ENCODE data around the gene CNTROB. TPM values are rescaled to one million over a fixed set of nuclear protein-coding genes. Genes with fewer than 3 reads are reported as not detected.

Gene CNTROB
- polyA plus RNA-seq, 1 donor from 2014 or later, result 48.7 TPM

DNA sequence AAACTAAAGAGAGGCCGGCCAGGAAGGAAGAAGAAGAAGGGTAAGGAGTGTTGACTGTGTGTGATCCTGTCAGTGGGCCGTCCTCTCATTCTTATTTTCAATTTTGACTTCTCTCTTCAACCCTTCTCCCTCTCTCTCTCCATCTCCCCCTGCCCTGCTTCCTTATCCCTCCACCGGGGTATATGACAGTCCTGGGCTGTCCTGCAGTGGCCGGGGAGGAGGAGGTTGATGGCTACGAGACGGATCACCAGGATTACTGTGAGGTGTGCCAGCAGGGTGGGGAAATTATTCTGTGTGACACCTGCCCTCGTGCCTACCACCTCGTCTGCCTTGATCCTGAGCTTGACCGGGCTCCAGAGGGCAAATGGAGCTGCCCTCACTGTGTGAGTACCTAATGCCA is 37.8 kb upstream of the CNTROB start:
- Histone ChIP-seq H3K27ac (ENCODE audit: low read length) (no peak overlapping the region), H3K9me3 (ENCODE audit: low read length) (no peaks in the 10 kb centered on the region), H3K4me2 (ENCODE audit: low read length) (no peak overlapping the region), H3K27me3 (ENCODE audit: insufficient read depth, low read depth, low read length) (no peaks in the 10 kb centered on the region), H3K4me3 (ENCODE audit: low read length) (no peak overlapping the region), H3F3A (ENCODE audit: insufficient read depth, low read length, poor library complexity, severe bottlenecking) (no peaks in the 10 kb centered on the region), H3K9me2 (ENCODE audit: insufficient read depth, low read length) (no peaks in the 10 kb centered on the region), H3K36me3 (ENCODE audit: insufficient read depth, low read length) (peaks cover 4% of the 10 kb centered on the region), H3K9ac (ENCODE audit: low read length) (no peak overlapping the region), H3K79me2 (replicated peaks; ENCODE audit: insufficient read depth, low read length) (peaks cover 25% of the 10 kb centered on the region), H4K20me1 (ENCODE audit: insufficient read depth) (no peaks in the 10 kb centered on the region), H2AFZ (ENCODE audit: low read depth, low read length) (no peak overlapping the region)
- no peak for TF ChIP-seq TAF1 (IDR thresholded peaks at IDR 0.05; ENCODE audit: low read depth)
- no peak for TF ChIP-seq SMC3 (conservative IDR thresholded peaks at IDR 0.05; ENCODE audit: poor library complexity)
- no peak for TF ChIP-seq POLR2AphosphoS5 (IDR thresholded peaks at IDR 0.05)
- TF ChIP-seq EP300 (conservative IDR thresholded peaks at IDR 0.05; ENCODE audit: poor library complexity, severe bottlenecking), result no peak
- TF ChIP-seq CTCF (IDR thresholded peaks at IDR 0.05; ENCODE audit: poor library complexity, severe bottlenecking), result no peak
- no peak for TF ChIP-seq EZH2 (IDR thresholded peaks at IDR 0.05; ENCODE audit: borderline replicate concordance, insufficient read depth, low read length, poor library complexity, severe bottlenecking)
- TF ChIP-seq RAD21 (conservative IDR thresholded peaks at IDR 0.05), result no peak
- no peak for TF ChIP-seq MXI1 (conservative IDR thresholded peaks at IDR 0.05; ENCODE audit: poor library complexity, severe bottlenecking)
- TF ChIP-seq, protein P1, sequence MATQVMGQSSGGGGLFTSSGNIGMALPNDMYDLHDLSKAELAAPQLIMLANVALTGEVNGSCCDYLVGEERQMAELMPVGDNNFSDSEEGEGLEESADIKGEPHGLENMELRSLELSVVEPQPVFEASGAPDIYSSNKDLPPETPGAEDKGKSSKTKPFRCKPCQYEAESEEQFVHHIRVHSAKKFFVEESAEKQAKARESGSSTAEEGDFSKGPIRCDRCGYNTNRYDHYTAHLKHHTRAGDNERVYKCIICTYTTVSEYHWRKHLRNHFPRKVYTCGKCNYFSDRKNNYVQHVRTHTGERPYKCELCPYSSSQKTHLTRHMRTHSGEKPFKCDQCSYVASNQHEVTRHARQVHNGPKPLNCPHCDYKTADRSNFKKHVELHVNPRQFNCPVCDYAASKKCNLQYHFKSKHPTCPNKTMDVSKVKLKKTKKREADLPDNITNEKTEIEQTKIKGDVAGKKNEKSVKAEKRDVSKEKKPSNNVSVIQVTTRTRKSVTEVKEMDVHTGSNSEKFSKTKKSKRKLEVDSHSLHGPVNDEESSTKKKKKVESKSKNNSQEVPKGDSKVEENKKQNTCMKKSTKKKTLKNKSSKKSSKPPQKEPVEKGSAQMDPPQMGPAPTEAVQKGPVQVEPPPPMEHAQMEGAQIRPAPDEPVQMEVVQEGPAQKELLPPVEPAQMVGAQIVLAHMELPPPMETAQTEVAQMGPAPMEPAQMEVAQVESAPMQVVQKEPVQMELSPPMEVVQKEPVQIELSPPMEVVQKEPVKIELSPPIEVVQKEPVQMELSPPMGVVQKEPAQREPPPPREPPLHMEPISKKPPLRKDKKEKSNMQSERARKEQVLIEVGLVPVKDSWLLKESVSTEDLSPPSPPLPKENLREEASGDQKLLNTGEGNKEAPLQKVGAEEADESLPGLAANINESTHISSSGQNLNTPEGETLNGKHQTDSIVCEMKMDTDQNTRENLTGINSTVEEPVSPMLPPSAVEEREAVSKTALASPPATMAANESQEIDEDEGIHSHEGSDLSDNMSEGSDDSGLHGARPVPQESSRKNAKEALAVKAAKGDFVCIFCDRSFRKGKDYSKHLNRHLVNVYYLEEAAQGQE (IDR thresholded peaks at IDR 0.05; ENCODE audit: borderline replicate concordance), result no peak

DNA sequence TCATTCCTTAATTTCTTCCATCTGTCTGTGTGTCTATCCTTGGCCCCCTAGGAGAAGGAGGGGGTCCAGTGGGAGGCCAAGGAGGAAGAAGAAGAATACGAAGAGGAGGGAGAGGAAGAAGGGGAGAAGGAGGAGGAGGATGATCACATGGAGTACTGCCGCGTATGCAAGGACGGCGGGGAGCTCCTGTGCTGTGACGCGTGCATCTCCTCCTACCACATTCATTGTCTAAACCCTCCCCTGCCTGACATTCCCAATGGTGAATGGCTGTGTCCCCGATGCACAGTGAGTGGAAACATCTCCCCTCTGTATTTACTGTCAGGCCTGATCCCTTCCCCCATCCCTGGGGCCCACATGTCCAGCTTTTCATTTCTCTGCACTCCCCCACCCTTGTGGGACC is 37.1 kb upstream of the CNTROB start:
- Histone ChIP-seq H3K4me3 (ENCODE audit: low read length) (no peak overlapping the region), H3K9me2 (ENCODE audit: insufficient read depth, low read length) (no peaks in the 10 kb centered on the region), H3K36me3 (ENCODE audit: insufficient read depth, low read length) (peaks cover 7% of the 10 kb centered on the region), H2AFZ (ENCODE audit: low read depth, low read length) (no peak overlapping the region), H3K27ac (ENCODE audit: low read length) (no peak overlapping the region), H3K9me3 (ENCODE audit: low read length) (no peaks in the 10 kb centered on the region), H4K20me1 (ENCODE audit: insufficient read depth) (no peaks in the 10 kb centered on the region), H3K27me3 (ENCODE audit: insufficient read depth, low read depth, low read length) (no peaks in the 10 kb centered on the region), H3F3A (ENCODE audit: insufficient read depth, low read length, poor library complexity, severe bottlenecking) (no peaks in the 10 kb centered on the region), H3K79me2 (replicated peaks; ENCODE audit: insufficient read depth, low read length) (peaks cover 18% of the 10 kb centered on the region), H3K4me2 (ENCODE audit: low read length) (no peak overlapping the region), H3K9ac (ENCODE audit: low read length) (no peak overlapping the region)
- TF ChIP-seq SMC3 (conservative IDR thresholded peaks at IDR 0.05; ENCODE audit: poor library complexity) (no peak), CTCF (IDR thresholded peaks at IDR 0.05; ENCODE audit: poor library complexity, severe bottlenecking) (no peak), RAD21 (conservative IDR thresholded peaks at IDR 0.05) (no peak), EZH2 (IDR thresholded peaks at IDR 0.05; ENCODE audit: borderline replicate concordance, insufficient read depth, low read length, poor library complexity, severe bottlenecking) (no peak), TAF1 (IDR thresholded peaks at IDR 0.05; ENCODE audit: low read depth) (no peak), POLR2AphosphoS5 (IDR thresholded peaks at IDR 0.05) (no peak)

Data from neural cell (in vitro differentiated cells).